ENCODE data around the gene DAND5.

GRCh38 chr19:12993562-12993961, 24.2 kb downstream of the DAND5 start:
- no peak for TF ChIP-seq FOS (IDR thresholded peaks at IDR 0.05; ENCODE audit: extremely low read depth, insufficient read length)
- TF ChIP-seq SIN3A (IDR thresholded peaks at IDR 0.05; ENCODE audit: borderline replicate concordance in 2 of 2, control insufficient read depth in 1 of 2, low read depth in 2 of 2, low read length in 2 of 2), result no peak
- no peak for TF ChIP-seq NFATC3 (IDR thresholded peaks at IDR 0.05)
- TF ChIP-seq POLR2AphosphoS2 (IDR thresholded peaks at IDR 0.05; ENCODE audit: low read length), result no peak
- no peak for TF ChIP-seq ZNF124 (CRISPR knock-in tag; IDR thresholded peaks at IDR 0.05)
- no peak for TF ChIP-seq POLR2A (conservative IDR thresholded peaks at IDR 0.05)
- TF ChIP-seq NFYB (IDR thresholded peaks at IDR 0.05; ENCODE audit: extremely low read depth, insufficient read length), result no peak
- TF ChIP-seq USF2 (CRISPR knock-in tag; IDR thresholded peaks at IDR 0.05), result no peak
- no peak for TF ChIP-seq CTCF (IDR thresholded peaks at IDR 0.05 in 2 of 3, conservative IDR thresholded peaks at IDR 0.05 in 1 of 3; ENCODE audit: insufficient read depth in 2 of 3, low read depth in 1 of 3, low read length in 3 of 3)
- no peak for TF ChIP-seq TAF15 (IDR thresholded peaks at IDR 0.05; ENCODE audit: low read depth, low read length)
- no peak for TF ChIP-seq RBFOX2 (IDR thresholded peaks at IDR 0.05; ENCODE audit: low read depth, low read length)
- TF ChIP-seq GABPA (tag; conservative IDR thresholded peaks at IDR 0.05; ENCODE audit: low read depth), result no peak
- TF ChIP-seq CHD7 (IDR thresholded peaks at IDR 0.05; ENCODE audit: low read depth, low read length), result no peak
- no peak for TF ChIP-seq SLC30A9 (CRISPR knock-in tag; IDR thresholded peaks at IDR 0.05)

All from K562 (cell line).